HepG2 (cell line): ENCODE data around the gene VPS54. TPM values are rescaled to one million over a fixed set of nuclear protein-coding genes. Genes with fewer than 3 reads are reported as not detected.

Experiments used
- DMAP1 ChIP-seq: IDR thresholded peaks from 2 replicates; pipeline ENCODE4 v1.6.1; 2016
- GATAD1 ChIP-seq: IDR thresholded peaks from 2 replicates; pipeline ENCODE4 v1.6.1; 2016; ENCODE audit warnings: missing genetic modification reagents, missing compliant biosample characterization
- GFI1 ChIP-seq: sonication (generic); formaldehyde crosslinking; IDR thresholded peaks from 2 replicates; pipeline ENCODE4 v1.5.0; 2020; ENCODE audit warnings: missing genetic modification reagents, mild to moderate bottlenecking, borderline replicate concordance
- HMGXB3 ChIP-seq: sonication (generic); formaldehyde crosslinking; IDR thresholded peaks from 2 replicates; pipeline ENCODE4 v1.4.0; 2020; ENCODE audit warnings: missing genetic modification reagents, borderline replicate concordance
- HNF1B ChIP-seq: sonication (generic); formaldehyde crosslinking; IDR thresholded peaks from 2 replicates; pipeline ENCODE4 v1.5.1; 2020; ENCODE audit warnings: mild to moderate bottlenecking, moderate library complexity, missing genetic modification reagents
- ISL2 ChIP-seq: sonication (generic); formaldehyde crosslinking; IDR thresholded peaks from 2 replicates; pipeline ENCODE4 v1.5.0; 2020; ENCODE audit warnings: missing genetic modification reagents
- KLF16 ChIP-seq, 2 experiments: sonication (generic) in 1 of 2; formaldehyde crosslinking in 1 of 2; IDR thresholded peaks; 2 replicates each; pipeline versions ENCODE4 v1.6.1 to v1.8.0; 2016 to 2023; ENCODE audit warnings: missing genetic modification reagents in 2 of 2, missing compliant biosample characterization in 1 of 2
- NCOR1 ChIP-seq: fragments of 200-600 bp; sonication (generic); IDR thresholded peaks from 2 replicates; pipeline ENCODE4 v1.7.0; 2017; ENCODE audit warnings: antibody characterized with exemption, low read length, borderline replicate concordance
- NR2F6 ChIP-seq, 2 experiments: IDR thresholded peaks; 2 replicates each; pipeline ENCODE4 v1.6.1; 2016; ENCODE audit warnings: antibody characterized with exemption in 1 of 2, mild to moderate bottlenecking in 1 of 2
- PPARG ChIP-seq: conservative IDR thresholded peaks from 2 replicates; pipeline ENCODE4 v1.6.1; 2016; ENCODE audit warnings: missing biosample characterization, missing genetic modification reagents
- RFXAP ChIP-seq: sonication (generic); formaldehyde crosslinking; IDR thresholded peaks from 2 replicates; pipeline ENCODE4 v1.4.0; 2020; ENCODE audit warnings: missing genetic modification reagents, borderline replicate concordance
- ZBTB26 ChIP-seq: IDR thresholded peaks from 2 replicates; pipeline ENCODE4 v1.6.1; 2016; ENCODE audit warnings: missing compliant biosample characterization, missing genetic modification reagents, borderline replicate concordance
- ZNF441 ChIP-seq: sonication (generic); formaldehyde crosslinking; IDR thresholded peaks from 2 replicates; pipeline ENCODE4 v1.7.0; 2021; ENCODE audit warnings: missing genetic modification reagents, borderline replicate concordance
- ZNF614 ChIP-seq: IDR thresholded peaks from 2 replicates; pipeline ENCODE4 v1.6.1; 2018; ENCODE audit warnings: missing biosample characterization, missing genetic modification reagents, inconsistent platforms, borderline replicate concordance
- ZNF761 ChIP-seq: sonication (generic); formaldehyde crosslinking; conservative IDR thresholded peaks from 2 replicates; pipeline ENCODE4 v1.4.0; 2020; ENCODE audit warnings: mild to moderate bottlenecking, missing genetic modification reagents
- polyA plus RNA-seq, 8 experiments: library from polyadenylated mRNA; depleted of rRNA in 3 of 8; stranded (reverse) in 7 of 8; unstranded in 1 of 8; fragments of >200 nt; fragmentation: Illumina TruSeq in 4 of 8; extraction: Trizol in 4 of 8; gene quantifications; 2 replicates each; pipeline versions ENCODE4 v1.2.1 to v1.2.3, GENCODE V29; 2011 to 2016; ENCODE audit warnings: low read depth in 4 of 8, missing spikeins in 1 of 8, mixed read lengths in 1 of 8; ENCODE audit not compliant: insufficient read depth in 1 of 8
- total RNA-seq, 5 experiments: library from RNA; depleted of rRNA; stranded (reverse); fragments of >200 nt; fragmentation: Illumina TruSeq; extraction: Trizol; gene quantifications; 2 replicates each; pipeline ENCODE4 v1.2.3, GENCODE V29; 2016; ENCODE audit warnings: low read depth in 1 of 5
- TF ChIP-seq, protein P1 (sequence below): IDR thresholded peaks from 2 replicates; pipeline ENCODE4 v1.6.1; 2018; ENCODE audit warnings: missing genetic modification reagents, mild to moderate bottlenecking, missing compliant biosample characterization
- TF ChIP-seq, protein P2 (sequence below): sonication (generic); formaldehyde crosslinking; IDR thresholded peaks from 2 replicates; pipeline ENCODE4 v1.4.0; 2020; ENCODE audit warnings: missing genetic modification reagents, mild to moderate bottlenecking, borderline replicate concordance

The VPS54 gene
- total and polyA plus RNA-seq, 2 of the 13 experiments (the other 11 are each of a cell fraction or from before 2014, with no cell fraction given), result 64.7 to 77.5 TPM

DNA sequence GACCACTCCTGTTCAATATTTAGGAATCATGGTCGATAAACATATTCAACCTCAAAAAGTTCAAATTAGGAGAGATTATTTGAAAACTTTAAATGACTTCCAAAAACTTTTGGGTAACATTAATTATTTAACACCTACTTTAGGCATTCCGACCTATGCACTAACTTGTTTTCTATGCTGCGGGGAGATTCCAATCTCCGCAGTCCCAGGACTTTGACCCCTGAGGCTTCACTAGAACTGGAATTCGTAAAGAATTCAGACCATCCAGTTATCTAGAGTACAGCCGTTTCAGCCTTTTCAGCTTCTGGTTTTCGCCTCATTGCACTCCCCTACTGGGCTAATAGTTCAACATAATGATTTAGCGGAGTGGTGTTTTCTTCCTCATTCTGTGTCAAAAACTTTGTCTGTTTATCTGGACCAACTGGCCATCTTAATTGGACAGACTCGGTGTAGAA, 26.1 kb downstream of the VPS54 start (continued):
- TF ChIP-seq ZBTB26 (CRISPR knock-in tag), result peak; percentile 97
- TF ChIP-seq ZNF614, result peak; percentile 61; the same call in 1 of the 2 replicates
- peak in 1 of 2 experiments; percentile 20; a peak in 1 of 4 replicates for TF ChIP-seq KLF16 (CRISPR knock-in tag; IDR thresholded peaks at IDR 0.05)
- peak; percentile 80 for TF ChIP-seq NCOR1
- TF ChIP-seq NR2F6 (IDR thresholded peaks at IDR 0.05), result 0 out of 2 replicates have a peak, but pooled peaks have one; percentile 36
- peak; percentile 42; the same call in 1 of the 2 replicates for TF ChIP-seq NR2F6 (CRISPR knock-in tag; IDR thresholded peaks at IDR 0.05)
- TF ChIP-seq ZNF441 (CRISPR knock-in tag), result peak; percentile 60; the same call in 1 of the 2 replicates
- TF ChIP-seq, protein P1, sequence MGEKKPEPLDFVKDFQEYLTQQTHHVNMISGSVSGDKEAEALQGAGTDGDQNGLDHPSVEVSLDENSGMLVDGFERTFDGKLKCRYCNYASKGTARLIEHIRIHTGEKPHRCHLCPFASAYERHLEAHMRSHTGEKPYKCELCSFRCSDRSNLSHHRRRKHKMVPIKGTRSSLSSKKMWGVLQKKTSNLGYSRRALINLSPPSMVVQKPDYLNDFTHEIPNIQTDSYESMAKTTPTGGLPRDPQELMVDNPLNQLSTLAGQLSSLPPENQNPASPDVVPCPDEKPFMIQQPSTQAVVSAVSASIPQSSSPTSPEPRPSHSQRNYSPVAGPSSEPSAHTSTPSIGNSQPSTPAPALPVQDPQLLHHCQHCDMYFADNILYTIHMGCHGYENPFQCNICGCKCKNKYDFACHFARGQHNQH (CRISPR knock-in tag), result peak; percentile 70; the same call in 1 of the 2 replicates
- peak; percentile 92 for TF ChIP-seq GFI1 (CRISPR knock-in tag)
- TF ChIP-seq, protein P2, sequence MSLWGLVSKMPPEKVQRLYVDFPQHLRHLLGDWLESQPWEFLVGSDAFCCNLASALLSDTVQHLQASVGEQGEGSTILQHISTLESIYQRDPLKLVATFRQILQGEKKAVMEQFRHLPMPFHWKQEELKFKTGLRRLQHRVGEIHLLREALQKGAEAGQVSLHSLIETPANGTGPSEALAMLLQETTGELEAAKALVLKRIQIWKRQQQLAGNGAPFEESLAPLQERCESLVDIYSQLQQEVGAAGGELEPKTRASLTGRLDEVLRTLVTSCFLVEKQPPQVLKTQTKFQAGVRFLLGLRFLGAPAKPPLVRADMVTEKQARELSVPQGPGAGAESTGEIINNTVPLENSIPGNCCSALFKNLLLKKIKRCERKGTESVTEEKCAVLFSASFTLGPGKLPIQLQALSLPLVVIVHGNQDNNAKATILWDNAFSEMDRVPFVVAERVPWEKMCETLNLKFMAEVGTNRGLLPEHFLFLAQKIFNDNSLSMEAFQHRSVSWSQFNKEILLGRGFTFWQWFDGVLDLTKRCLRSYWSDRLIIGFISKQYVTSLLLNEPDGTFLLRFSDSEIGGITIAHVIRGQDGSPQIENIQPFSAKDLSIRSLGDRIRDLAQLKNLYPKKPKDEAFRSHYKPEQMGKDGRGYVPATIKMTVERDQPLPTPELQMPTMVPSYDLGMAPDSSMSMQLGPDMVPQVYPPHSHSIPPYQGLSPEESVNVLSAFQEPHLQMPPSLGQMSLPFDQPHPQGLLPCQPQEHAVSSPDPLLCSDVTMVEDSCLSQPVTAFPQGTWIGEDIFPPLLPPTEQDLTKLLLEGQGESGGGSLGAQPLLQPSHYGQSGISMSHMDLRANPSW (CRISPR knock-in tag), result 0 out of 2 replicates have a peak, but pooled peaks have one; percentile 9
- peak; percentile 88 for TF ChIP-seq ISL2 (CRISPR knock-in tag)
- TF ChIP-seq DMAP1 (CRISPR knock-in tag), result 0 out of 2 replicates have a peak, but pooled peaks have one; percentile 27
- 0 out of 2 replicates have a peak, but pooled peaks have one; percentile 40 for TF ChIP-seq ZNF761 (CRISPR knock-in tag)
- 0 out of 2 replicates have a peak, but pooled peaks have one; percentile 46 for TF ChIP-seq HNF1B (CRISPR knock-in tag)
- TF ChIP-seq RFXAP (CRISPR knock-in tag), result 0 out of 2 replicates have a peak, but pooled peaks have one; percentile 38
- peak; percentile 81 for TF ChIP-seq PPARG
- TF ChIP-seq GATAD1, result 0 out of 2 replicates have a peak, but pooled peaks have one; percentile 22
- peak; percentile 58; the same call in 1 of the 2 replicates for TF ChIP-seq HMGXB3
